Osteocyte (in vitro differentiated cells): ENCODE results near the gene NCBP2. TPM values are rescaled to one million over a fixed set of nuclear protein-coding genes. Genes with fewer than 3 reads are reported as not detected.

Source experiments
- DNase-seq: peaks from one replicate; pipeline ENCODE4 v3.0.0; 2021; ENCODE audit warnings: mixed read lengths; ENCODE audit not compliant: unreplicated experiment; ENCODE audit errors: extremely low spot score
- H3K27ac Mint-ChIP-seq: one replicate; pipeline ENCODE4 v1.8.0; 2021; ENCODE audit warnings: mild to moderate bottlenecking, mixed read lengths; ENCODE audit not compliant: unreplicated experiment
- H3K27me3 Mint-ChIP-seq: one replicate; pipeline ENCODE4 v1.8.0; 2021; ENCODE audit warnings: mixed read lengths; ENCODE audit not compliant: unreplicated experiment
- H3K36me3 Mint-ChIP-seq: one replicate; pipeline ENCODE4 v1.8.0; 2021; ENCODE audit warnings: mixed read lengths; ENCODE audit not compliant: unreplicated experiment
- H3K4me1 Mint-ChIP-seq: one replicate; pipeline ENCODE4 v1.8.0; 2021; ENCODE audit warnings: mixed read lengths; ENCODE audit not compliant: unreplicated experiment
- H3K4me3 Mint-ChIP-seq: one replicate; pipeline ENCODE4 v1.8.0; 2021; ENCODE audit warnings: mild to moderate bottlenecking, moderate library complexity, mixed read lengths; ENCODE audit not compliant: unreplicated experiment
- H3K9me3 Mint-ChIP-seq: one replicate; pipeline ENCODE4 v1.8.0; 2021; ENCODE audit warnings: mixed read lengths; ENCODE audit not compliant: unreplicated experiment
- long read RNA-seq: library from polyadenylated mRNA; unstranded; transcript quantifications from one replicate; pipeline ENCODE4 v2.0.0, GENCODE V29; 2021
- total RNA-seq: library from RNA; stranded (reverse); gene quantifications from 2 replicates; pipeline ENCODE4 v1.2.1, GENCODE V29; 2021
- TF ChIP-seq, protein P1 (sequence below): fragments of 200-600 bp; sonication (generic); IDR thresholded peaks from 2 replicates; pipeline ENCODE4 v1.5.0; 2021; ENCODE audit warnings: antibody characterized with exemption, mild to moderate bottlenecking, moderate library complexity

The NCBP2 gene
- total RNA-seq: 59.5 and 66.1 TPM in 2 replicates
- long read RNA-seq, transcript NCBP2-201 (4 exons, 2,169 nt): major isoform, 590 of 763 reads
- long read RNA-seq, transcript NCBP2-204 (4 exons, 1,946 nt): minor isoform, 29 of 763 reads
- long read RNA-seq, transcript NCBP2-205 (4 exons, 2,220 nt): minor isoform, 70 of 763 reads
- long read RNA-seq, transcript NCBP2-207 (4 exons, 1,133 nt): minor isoform, 37 of 763 reads
- long read RNA-seq, partial matches to known transcripts: 7 of 763 reads
- long read RNA-seq, other reads (novel, unspliced or antisense): 17 of 763 reads

DNA sequence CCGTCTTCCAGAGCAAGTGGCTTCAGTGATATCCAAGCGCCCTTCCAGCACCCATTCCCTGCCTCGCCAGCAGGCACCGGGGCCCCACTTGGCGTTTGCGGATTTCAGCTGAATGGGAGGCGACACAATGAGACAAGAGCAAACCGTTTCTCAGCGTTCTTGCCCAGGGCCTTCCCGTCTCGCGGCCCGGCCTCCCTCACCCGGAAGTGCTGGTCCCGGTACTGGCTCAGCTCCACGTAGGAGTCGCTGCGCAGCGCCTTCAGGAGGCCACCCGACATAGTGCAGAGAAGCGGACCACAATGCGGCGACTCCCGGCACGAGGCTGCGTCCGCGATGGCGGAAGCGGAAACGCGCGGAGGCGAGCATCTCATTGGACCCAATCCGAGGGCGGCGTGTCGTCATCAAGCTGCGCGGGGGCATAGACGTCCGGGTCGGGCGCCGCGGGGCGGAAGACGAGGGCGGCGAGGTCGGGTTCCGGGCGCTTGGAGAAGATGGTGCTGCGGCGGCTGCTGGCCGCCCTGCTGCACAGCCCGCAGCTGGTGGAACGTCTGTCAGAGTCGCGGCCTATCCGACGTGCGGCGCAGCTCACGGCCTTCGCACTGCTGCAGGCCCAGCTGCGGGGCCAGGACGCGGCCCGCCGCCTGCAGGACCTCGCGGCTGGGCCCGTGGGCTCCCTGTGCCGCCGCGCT is at the start of gene NCBP2:
TSS of gene NCBP2 (minus strand) at position 303 of the 689 bp plus-strand sequence. CDS start at position 278, 25 bp downstream.
- TF ChIP-seq, protein P1, sequence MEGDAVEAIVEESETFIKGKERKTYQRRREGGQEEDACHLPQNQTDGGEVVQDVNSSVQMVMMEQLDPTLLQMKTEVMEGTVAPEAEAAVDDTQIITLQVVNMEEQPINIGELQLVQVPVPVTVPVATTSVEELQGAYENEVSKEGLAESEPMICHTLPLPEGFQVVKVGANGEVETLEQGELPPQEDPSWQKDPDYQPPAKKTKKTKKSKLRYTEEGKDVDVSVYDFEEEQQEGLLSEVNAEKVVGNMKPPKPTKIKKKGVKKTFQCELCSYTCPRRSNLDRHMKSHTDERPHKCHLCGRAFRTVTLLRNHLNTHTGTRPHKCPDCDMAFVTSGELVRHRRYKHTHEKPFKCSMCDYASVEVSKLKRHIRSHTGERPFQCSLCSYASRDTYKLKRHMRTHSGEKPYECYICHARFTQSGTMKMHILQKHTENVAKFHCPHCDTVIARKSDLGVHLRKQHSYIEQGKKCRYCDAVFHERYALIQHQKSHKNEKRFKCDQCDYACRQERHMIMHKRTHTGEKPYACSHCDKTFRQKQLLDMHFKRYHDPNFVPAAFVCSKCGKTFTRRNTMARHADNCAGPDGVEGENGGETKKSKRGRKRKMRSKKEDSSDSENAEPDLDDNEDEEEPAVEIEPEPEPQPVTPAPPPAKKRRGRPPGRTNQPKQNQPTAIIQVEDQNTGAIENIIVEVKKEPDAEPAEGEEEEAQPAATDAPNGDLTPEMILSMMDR: peak; percentile 71
- peak; percentile 99 for DNase-seq
- Mint-ChIP-seq H3K27me3 (no peaks in the 10 kb centered on the region), H3K9me3 (no peaks in the 10 kb centered on the region), H3K4me1 (peaks cover 41% of the 10 kb centered on the region), H3K27ac (peak within 1 kb of the TSS; percentile 96), H3K36me3 (peaks cover 21% of the 10 kb centered on the region), H3K4me3 (peak within 1 kb of the TSS; percentile 92)

DNA sequence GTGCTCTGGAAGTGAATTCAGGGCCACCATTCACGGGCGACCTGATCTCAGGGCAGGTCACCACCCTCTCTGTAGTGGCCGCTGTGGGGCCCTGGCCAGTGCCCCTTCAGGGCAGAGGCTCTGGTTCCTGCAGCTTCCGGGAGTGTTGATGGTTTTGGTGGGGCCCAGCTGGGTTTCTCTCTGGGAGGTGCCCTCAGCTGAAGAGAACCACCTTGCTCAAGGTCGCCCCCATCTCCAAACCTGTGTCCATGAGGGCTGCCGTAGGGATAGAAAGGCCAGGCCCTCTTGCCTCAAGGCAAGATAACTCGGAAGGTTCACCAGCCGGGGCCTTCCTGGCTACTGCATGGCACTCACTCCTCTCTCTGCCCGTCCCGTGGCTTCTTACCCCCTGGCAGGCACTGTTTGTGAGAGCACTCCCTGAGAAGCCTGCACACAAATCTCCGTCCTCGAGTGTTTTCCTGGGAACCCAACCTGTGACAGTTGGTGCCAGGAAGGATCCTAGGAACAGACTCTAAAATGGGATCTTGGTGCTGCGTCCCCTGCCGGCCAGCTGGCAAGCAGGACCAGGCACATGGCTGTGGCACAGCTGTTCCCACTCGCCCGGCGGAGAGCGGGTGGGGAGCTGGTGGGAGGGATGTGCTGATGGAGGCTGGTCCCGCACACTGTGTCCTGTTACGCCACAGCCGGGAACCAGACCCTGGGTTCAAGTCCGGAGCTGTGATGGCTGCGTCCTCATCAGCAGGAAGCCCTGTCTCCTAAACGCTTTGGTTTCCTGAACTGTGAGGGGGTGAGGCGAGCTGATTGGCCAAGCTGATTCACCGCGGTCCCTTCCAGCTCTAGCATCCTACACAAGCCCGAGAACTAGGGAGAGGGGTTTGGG is 49.5 kb upstream of the NCBP2 start:
- no peak overlapping the region for H3K27ac Mint-ChIP-seq
- no peak overlapping the region for H3K4me3 Mint-ChIP-seq
- H3K27me3 Mint-ChIP-seq: peaks cover 6% of the 10 kb centered on the region
- no peaks in the 10 kb centered on the region for H3K9me3 Mint-ChIP-seq
- DNase-seq: no peak
- H3K36me3 Mint-ChIP-seq: no peaks in the 10 kb centered on the region
- TF ChIP-seq, protein P1: no peak
- H3K4me1 Mint-ChIP-seq: no peaks in the 10 kb centered on the region

DNA sequence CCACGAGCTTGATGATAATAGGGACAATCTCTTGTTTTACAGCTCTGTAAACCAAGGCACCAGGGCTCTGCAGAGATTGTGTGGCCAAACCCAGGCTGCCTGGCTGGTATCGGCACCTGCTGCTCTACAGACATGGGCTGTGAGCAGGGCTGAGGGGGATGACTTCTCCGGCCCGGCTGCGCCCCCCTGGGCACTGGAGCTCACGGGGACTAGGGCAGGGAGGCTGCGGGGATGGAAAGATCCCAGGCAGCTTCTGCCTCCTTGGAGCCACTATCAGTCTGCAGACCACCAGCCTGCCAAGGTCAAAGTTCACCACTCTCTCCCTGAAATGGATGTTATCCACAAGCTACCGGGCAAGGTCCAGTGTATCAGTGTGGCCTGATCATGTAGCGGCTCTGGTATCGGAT is 48.3 kb upstream of the NCBP2 start:
- Mint-ChIP-seq H3K36me3 (no peaks in the 10 kb centered on the region), H3K27me3 (peaks cover 15% of the 10 kb centered on the region), H3K27ac (no peak overlapping the region), H3K9me3 (no peaks in the 10 kb centered on the region), H3K4me1 (no peaks in the 10 kb centered on the region), H3K4me3 (no peak overlapping the region)
- DNase-seq: no peak
- TF ChIP-seq, protein P1: no peak

DNA sequence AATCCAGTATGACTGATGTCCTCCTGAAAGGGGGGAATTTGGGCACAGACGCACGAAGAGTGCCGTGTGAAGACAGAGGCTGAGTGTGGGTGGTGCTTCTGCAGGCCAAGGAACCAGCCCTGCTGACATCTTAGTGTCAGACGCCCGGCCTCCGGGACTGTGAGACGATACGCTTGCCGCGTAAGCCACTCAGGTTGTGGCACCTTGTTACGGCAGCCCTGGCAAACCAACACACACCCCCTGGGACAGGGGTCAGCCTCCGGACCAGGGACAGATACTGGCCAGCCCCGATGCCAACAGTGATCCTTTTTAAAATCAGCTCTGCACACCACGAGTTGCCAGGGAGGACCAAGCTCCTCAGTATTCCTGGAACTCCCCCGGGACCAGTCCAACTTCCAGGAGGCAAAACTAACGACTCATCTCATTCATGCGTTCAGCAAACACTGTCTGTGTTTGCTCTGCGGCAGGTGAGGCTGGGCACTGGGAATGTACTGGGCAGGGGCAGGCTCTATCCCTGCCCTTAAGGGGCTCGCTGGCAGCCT is 47.5 kb upstream of the NCBP2 start:
- TF ChIP-seq, protein P1: no peak
- no peak for DNase-seq
- Mint-ChIP-seq H3K27me3 (peaks cover 16% of the 10 kb centered on the region), H3K9me3 (no peaks in the 10 kb centered on the region), H3K4me1 (no peaks in the 10 kb centered on the region), H3K27ac (no peak overlapping the region), H3K36me3 (no peaks in the 10 kb centered on the region), H3K4me3 (no peak overlapping the region)
